HG02938 (cell line): Measurements from ENCODE around the gene FIG4.
A peak's percentile ranks its signal among the peaks of the same experiment; 100 is the strongest.
"Not testable (repeated sequence)": the region's sequence is repeated elsewhere in the genome, so short reads cannot be mapped to it uniquely, and the experiment has no call there.

Experiments used
- ATAC-seq: cut with Tn5 transposase; IDR thresholded peaks from one replicate; pipeline ENCODE4 v1.9.1; 2021; ENCODE audit warnings: mild to moderate bottlenecking, moderate library complexity; ENCODE audit not compliant: unreplicated experiment

Gene FIG4

GRCh38 chr6:109701774-109702173 lies 10.7 kb downstream of the FIG4 start:
- no peak for ATAC-seq

- ATAC-seq = no peak
These were observed 11.7 kb downstream of the FIG4 start for GRCh38 chr6:109702791-109703190.

DNA sequence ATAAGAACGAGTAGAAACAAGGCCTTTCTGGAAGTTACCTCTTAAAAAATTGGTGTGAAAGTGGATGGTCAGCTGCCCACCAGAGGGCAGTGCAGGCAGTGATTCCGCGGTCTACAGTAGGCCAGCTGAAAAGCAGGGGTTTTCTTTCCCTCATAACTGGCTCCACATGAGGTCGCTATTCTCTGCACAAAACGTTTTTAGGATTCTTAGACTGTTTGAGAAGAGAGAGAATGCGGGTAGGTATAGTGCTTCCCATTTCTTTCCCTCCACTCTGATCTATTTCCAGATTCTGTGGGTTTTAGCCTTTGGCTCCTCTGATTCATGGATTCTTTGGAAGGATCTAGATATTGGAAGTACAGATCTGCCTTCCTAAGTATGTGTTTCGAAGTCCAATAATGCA lies 14.2 kb downstream of the FIG4 start:
- peak; percentile 86 for ATAC-seq

DNA sequence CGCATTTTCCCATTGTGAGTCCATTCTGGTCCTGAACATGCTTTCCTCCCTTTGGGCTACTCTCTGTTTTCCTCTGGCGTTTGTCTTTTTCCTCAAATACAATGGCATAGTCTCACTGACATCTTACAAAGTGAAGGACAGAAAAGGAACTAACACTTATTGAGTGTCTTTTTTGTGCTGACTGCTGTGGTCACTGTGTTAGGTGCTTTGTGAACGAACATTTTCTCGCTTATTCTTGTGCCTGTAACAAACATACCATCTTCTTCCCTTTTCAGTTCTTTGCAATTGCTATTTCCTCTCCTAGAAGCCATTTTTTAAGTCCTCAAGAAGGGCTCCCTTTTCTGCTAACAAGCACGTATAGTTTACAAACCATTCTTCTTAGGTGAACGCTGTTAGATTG lies 15.4 kb downstream of the FIG4 start:
- no peak for ATAC-seq

- ATAC-seq = not testable (repeated sequence)
These were observed 17.0 kb downstream of the FIG4 start for GRCh38 chr6:109708099-109708498.

GRCh38 chr6:109713097-109713496 lies 22.0 kb downstream of the FIG4 start:
- no peak for ATAC-seq

DNA sequence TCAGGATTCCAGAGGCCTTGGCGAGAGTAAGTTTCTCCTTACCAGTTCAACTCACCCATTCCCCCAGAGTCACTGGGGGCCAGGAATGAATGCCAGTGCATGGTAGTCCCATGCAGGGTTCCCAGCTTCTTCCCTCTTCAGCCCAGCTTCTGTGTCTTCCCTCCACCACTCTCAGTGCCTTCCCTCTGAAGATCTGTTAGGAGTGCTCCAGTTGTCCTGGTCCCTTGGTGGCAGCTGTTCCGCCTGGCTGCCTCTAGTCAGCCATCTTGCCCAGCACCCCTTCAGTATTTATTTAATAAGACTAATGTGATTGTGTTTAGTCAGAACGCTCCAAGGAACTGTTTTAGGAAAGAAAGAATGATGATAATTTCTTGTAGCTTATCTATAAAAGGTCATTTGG lies 23.1 kb downstream of the FIG4 start:
- no peak for ATAC-seq

DNA sequence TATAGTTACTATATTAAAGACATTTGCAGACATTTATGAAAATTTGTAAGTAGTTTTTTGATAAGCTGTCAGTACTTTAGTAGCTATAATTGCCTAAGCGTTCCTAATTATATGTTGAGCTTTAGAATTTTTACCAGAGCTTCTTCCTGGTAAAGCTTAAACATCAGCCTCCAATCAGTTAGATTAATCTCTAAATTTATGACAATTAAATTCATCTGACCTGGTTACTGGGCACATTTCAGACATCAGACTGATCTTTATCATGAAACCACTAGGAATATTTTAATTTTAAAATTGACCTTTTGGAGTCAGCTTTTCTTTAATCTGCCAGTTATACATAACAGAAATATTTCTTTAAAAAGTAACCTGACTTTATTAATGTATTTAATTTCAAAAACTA lies 23.5 kb downstream of the FIG4 start:
- ATAC-seq = no peak

GRCh38 chr6:109715616-109716015 lies 24.5 kb downstream of the FIG4 start:
- no peak for ATAC-seq

DNA sequence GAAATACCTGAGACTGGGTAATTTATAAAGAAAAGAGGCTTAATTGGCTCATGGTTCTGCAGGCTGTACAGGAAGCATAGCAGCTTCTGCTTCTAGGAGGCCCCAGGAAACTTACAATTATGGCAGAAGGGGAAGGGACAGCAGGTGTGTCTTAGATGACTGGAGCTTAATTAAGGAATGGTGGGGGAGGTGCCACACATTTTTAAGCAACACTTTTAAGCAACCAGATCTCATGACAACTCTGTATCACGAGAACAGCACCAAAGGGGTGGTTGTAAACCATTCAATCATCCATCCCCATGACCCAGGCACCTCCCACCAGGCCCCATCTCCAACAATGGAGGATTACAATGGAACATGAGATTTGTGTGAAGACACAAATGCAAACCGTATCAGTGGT lies 26.9 kb downstream of the FIG4 start:
- no peak for ATAC-seq

GRCh38 chr6:109718991-109719390 lies 27.9 kb downstream of the FIG4 start:
- no peak for ATAC-seq

GRCh38 chr6:109720311-109720710 lies 29.2 kb downstream of the FIG4 start:
- ATAC-seq = no peak

- no peak for ATAC-seq
These were observed 30.9 kb downstream of the FIG4 start for GRCh38 chr6:109722011-109722410.

DNA sequence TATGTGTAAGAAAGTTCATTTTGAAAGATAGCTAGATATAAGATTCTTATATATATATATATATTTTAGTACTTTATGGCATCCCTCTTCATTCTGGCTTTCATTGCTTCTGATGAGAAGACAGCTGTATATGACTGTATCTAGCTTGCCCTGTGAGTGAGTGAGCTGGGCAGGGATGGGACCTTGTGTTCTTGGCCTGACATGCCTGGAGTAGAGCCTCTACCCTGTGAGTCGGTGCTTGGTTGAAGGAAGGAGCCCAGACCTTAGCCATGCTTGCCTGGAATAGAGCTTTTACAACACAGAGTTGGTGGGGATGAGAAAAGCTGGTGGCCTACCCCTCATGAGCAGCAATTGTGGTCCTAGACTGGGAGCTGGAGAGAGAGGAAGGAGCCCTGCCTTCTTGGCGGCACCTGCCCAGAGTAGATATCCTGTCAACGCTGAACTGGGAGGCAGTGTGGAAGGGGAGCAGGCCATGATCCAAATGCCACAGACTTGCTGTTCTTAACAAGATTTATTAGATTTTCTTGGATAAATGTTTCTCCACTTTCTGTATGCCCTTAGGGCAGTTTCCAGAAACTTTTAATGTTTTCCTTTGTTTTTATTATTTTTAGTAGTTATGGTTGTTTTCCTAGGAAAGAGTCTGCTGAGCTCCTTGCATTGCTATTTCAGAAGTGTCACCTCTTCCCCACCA lies 31.6 kb downstream of the FIG4 start:
- ATAC-seq = no peak

GRCh38 chr6:109725250-109725649 lies 34.2 kb downstream of the FIG4 start:
- not testable (repeated sequence) for ATAC-seq

DNA sequence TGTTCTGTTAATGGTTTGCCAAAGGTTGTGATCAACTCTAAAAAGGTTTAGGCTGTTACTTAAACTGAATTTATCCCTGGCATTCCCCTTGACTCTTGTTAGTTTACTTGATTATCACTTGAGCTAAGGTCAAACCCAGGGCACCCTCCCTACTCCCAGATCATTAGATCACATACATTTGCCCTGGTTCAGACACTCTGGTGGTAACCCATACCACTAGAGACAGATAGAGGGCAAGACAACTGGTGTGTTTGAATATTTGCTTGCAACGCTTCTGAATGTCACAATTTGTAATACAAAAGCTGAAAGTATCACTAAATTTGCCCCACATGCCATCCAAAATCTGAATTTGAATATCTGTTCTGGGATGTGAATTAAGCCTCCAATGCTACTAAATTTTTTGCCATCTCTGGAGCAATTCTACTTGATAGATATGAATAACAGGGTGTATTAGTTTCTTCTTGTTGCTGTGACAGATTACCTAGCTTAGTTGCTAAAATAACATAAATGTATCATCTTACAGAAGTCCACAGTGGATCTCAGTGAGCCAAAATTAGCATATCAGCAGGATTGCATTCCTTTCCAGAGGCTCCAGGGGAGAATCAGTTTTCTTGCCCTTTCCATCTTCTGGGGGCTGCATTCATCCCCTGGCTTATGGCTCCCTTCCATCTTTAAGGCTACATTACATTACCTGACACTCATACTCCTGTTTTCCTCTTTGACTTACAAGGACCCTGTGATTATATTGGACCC lies 45.4 kb downstream of the FIG4 start:
- no peak for ATAC-seq

GRCh38 chr6:109738255-109738654 lies 47.2 kb downstream of the FIG4 start:
- no peak for ATAC-seq

- ATAC-seq = no peak
These were observed 47.6 kb downstream of the FIG4 start for GRCh38 chr6:109738667-109739066.

DNA sequence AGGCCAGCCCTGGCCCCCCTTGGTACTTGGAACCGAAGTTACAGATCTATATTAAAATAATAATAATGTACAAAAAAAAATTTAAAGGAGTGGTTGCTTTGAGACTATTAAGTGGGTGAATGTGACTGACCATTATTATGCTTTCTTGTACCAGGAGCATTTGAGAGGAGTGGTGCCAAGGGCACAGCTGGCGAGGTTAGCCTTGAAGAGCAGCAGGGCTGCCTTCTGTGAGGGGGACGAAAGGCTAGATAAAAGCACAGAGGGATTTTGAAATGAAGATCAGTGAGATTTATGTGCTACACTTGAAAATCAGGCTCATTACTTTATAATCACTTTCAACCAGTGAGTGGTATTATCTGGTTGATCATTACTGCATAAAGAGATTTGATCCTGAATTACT lies 48.6 kb downstream of the FIG4 start:
- ATAC-seq = no peak

DNA sequence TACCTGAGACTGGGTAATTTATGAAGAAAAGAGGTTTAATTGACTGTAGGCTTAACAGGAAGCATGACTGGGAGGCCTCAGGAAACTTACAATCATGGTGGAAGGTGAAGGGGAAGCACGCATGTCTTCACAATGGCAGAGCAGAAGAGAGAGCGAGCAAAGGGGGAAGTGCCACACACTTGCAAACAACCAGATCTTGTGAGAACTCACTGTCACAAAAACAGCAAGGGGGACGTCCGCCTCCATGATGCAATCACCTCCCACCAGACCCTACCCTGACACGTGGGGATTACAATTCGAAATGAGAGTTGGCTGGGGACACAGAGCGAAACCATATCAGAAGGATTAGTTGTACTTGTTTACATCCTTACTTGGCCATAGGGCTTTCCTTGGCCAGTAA lies 49.7 kb downstream of the FIG4 start:
- ATAC-seq = no peak

- ATAC-seq = no peak
These were observed 52.6 kb downstream of the FIG4 start for GRCh38 chr6:109743739-109744138.

DNA sequence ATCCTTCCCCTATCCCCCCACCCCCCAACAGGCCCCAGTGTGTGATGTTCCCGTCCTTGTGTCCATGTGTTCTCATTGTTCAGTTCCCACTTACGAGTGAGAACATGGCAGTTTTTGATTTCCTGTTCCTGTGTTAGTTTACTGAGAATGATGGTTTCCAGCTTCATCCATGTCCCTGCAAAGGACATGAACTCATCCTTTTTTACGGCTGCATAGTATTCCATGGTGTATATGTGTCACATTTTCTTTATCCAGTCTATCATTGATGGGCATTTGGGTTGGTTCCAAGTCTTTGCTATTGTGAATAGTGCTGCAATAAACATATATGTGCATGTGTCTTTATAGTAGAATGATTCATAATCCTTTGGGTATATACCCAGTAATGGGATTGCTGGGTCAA lies 53.7 kb downstream of the FIG4 start:
- ATAC-seq = not testable (repeated sequence)

GRCh38 chr6:109747221-109747620 lies 56.1 kb downstream of the FIG4 start:
- ATAC-seq = no peak
